Measurements from ENCODE around the gene TMPRSS13. TPM values are rescaled to one million over a fixed set of nuclear protein-coding genes. Genes with fewer than 3 reads are reported as not detected.

The TMPRSS13 gene
- total RNA-seq, 4 donors from 2014 or later, result 0.27 to 0.79 TPM; not detected in 2

DNA sequence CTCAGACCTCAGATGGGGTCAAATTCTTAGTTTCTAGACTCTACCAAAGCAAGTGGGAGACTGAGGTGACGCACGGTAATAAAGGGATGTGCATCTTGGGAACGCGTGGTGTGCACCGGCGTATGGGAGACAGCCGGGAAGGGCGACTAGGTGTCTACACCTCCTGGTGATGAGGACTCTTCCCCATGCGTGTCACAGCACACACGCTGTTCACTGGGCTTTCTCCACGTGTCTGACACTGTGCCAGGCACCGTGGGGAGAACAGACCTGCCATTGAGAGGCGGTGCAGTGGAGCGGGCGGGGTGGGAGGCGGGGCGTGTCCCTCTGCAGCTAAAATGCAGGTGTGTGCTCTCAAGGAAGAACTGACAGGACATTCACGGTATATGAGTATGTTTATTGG is 58.0 kb downstream of the TMPRSS13 start:
- peaks cover 26% of the 10 kb centered on the region for H3K27me3 ChIP-seq
- TF ChIP-seq POLR2AphosphoS5 (IDR thresholded peaks at IDR 0.05) (no peak), POLR2A (IDR thresholded peaks at IDR 0.05) (no peak)
- TF ChIP-seq, protein P1, sequence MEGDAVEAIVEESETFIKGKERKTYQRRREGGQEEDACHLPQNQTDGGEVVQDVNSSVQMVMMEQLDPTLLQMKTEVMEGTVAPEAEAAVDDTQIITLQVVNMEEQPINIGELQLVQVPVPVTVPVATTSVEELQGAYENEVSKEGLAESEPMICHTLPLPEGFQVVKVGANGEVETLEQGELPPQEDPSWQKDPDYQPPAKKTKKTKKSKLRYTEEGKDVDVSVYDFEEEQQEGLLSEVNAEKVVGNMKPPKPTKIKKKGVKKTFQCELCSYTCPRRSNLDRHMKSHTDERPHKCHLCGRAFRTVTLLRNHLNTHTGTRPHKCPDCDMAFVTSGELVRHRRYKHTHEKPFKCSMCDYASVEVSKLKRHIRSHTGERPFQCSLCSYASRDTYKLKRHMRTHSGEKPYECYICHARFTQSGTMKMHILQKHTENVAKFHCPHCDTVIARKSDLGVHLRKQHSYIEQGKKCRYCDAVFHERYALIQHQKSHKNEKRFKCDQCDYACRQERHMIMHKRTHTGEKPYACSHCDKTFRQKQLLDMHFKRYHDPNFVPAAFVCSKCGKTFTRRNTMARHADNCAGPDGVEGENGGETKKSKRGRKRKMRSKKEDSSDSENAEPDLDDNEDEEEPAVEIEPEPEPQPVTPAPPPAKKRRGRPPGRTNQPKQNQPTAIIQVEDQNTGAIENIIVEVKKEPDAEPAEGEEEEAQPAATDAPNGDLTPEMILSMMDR (IDR thresholded peaks at IDR 0.05), result no peak
- H3K4me3 ChIP-seq, result no peak overlapping the region
- DNase-seq, result no peak
- in situ Hi-C loops (cut with MboI; ENCODE audit: low pct_ligation_motif_present in 1 of 4, low pct_unique_long_range_greater_than_20kb in 1 of 4, low sequenced_read_pairs in 3 of 4), result no loop called here
- 60 to 69% methylated on average over 1 to 18 of the region's 18 CpGs for WGBS, 2 donors (ENCODE audit: low coverage in 1 of 2)
- H3K36me3 ChIP-seq, result no peaks in the 10 kb centered on the region
- peaks cover 7 to 55% (median 41%) of the 10 kb centered on the region in 4 donors for H3K4me1 ChIP-seq
- H3K9me3 ChIP-seq, result no peaks in the 10 kb centered on the region
- intact Hi-C loops (cut with DNase I; ENCODE audit: low total_unique reads), result no loop called here
- H3K27ac ChIP-seq, result peak overlapping the region in 2 of 4 donors; percentile 58 to 90

DNA sequence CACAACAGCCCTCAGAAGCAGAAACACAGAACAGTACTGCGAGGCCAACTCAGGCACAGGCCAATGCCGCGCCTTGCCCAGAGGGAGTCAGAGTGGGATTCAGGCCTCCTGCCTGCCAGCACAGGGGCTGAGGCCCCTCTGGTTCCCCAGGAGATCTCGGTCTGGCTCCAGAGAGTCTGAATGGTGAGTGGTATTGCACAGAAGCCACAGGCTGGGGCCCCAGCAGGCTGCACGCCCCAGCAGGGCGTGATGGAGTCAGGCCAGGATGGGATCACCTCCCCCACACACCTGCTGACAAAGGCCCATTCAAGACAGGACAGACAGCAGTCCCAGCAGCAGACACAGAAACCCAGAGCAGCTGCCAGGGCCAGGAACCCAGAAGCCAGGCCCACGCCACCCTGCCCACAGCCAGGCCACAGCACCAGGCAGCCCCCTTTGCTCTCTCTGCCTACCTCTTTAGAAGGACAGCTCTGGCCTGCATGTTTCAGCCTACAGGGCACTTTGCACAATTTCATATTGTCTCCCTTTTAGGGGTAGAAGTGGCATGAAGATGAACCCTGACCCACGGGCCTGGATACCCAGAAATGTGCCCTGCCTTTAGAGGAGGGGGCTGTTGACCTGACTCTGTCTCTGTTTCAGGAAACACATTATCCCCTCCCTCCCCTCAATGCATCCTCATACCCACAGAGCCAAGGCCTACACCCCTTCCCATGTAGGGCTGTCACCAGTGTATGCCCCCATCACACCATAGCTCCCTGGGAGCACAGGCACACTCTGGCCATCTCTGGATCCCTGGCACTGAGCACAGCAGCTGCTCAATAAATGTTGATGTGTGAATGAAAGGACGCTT is 58.9 kb downstream of the TMPRSS13 start:
- in situ Hi-C loops (cut with MboI; ENCODE audit: low pct_ligation_motif_present in 1 of 4, low pct_unique_long_range_greater_than_20kb in 1 of 4, low sequenced_read_pairs in 3 of 4), result no loop called here
- H3K9me3 ChIP-seq, result no peaks in the 10 kb centered on the region
- peaks cover 7 to 47% (median 37%) of the 10 kb centered on the region in 4 donors for H3K4me1 ChIP-seq
- TF ChIP-seq POLR2AphosphoS5 (IDR thresholded peaks at IDR 0.05) (no peak), EP300 (IDR thresholded peaks at IDR 0.05; ENCODE audit: low read depth) (no peak), POLR2A (IDR thresholded peaks at IDR 0.05) (no peak)
- TF ChIP-seq, protein P1 (IDR thresholded peaks at IDR 0.05), result no peak
- H3K27ac ChIP-seq, result peak overlapping the region; percentile 47 to 90 (median 62)
- intact Hi-C loops (cut with DNase I; ENCODE audit: low total_unique reads), result no loop called here
- no peak overlapping the region for H3K4me3 ChIP-seq
- no peaks in the 10 kb centered on the region for H3K36me3 ChIP-seq
- peaks cover 17% of the 10 kb centered on the region for H3K27me3 ChIP-seq
- 67 to 72% methylated on average over 1 to 9 of the region's 9 CpGs for WGBS, 2 donors (ENCODE audit: low coverage in 1 of 2)
- no peak for DNase-seq

DNA sequence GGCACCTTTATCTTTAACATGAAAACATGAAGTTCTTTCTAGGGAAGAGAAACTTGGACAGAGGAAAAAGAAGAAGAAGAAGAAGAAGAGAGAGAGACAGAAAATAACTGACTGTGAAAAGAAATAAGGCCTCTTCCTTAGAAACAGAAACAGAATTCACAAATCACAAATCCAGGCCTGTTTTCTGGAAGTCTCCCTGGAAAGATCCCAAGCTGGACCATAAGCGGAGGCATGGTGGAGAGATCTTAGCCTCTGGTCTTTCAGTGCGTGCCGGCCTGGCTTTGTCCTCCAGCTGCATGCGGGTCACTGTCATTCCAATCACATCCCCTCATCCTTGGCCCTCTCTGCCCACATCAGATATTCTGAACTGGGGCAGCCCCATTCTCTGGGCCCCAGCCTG is 59.6 kb downstream of the TMPRSS13 start:
- no peaks in the 10 kb centered on the region for H3K9me3 ChIP-seq
- no peak for DNase-seq
- no peaks in the 10 kb centered on the region for H3K36me3 ChIP-seq
- peak overlapping the region; percentile 47 to 90 (median 62) for H3K27ac ChIP-seq
- H3K4me3 ChIP-seq, result no peak overlapping the region
- intact Hi-C loops (cut with DNase I; ENCODE audit: low total_unique reads), result no loop called here
- 46% methylated on average over 4 of the region's 4 CpGs; no CpG with 5 or more reads in 1 of the 2 donors for WGBS, 2 donors (ENCODE audit: low coverage in 1 of 2)
- H3K4me1 ChIP-seq, result peaks cover 7 to 43% (median 33%) of the 10 kb centered on the region in 4 donors
- peaks cover 10% of the 10 kb centered on the region for H3K27me3 ChIP-seq
- in situ Hi-C loops (cut with MboI; ENCODE audit: low pct_ligation_motif_present in 1 of 4, low pct_unique_long_range_greater_than_20kb in 1 of 4, low sequenced_read_pairs in 3 of 4), result no loop called here
- TF ChIP-seq POLR2AphosphoS5 (IDR thresholded peaks at IDR 0.05) (no peak), POLR2A (IDR thresholded peaks at IDR 0.05) (no peak), EP300 (IDR thresholded peaks at IDR 0.05; ENCODE audit: low read depth) (no peak)
- TF ChIP-seq, protein P1 (IDR thresholded peaks at IDR 0.05), result no peak

DNA sequence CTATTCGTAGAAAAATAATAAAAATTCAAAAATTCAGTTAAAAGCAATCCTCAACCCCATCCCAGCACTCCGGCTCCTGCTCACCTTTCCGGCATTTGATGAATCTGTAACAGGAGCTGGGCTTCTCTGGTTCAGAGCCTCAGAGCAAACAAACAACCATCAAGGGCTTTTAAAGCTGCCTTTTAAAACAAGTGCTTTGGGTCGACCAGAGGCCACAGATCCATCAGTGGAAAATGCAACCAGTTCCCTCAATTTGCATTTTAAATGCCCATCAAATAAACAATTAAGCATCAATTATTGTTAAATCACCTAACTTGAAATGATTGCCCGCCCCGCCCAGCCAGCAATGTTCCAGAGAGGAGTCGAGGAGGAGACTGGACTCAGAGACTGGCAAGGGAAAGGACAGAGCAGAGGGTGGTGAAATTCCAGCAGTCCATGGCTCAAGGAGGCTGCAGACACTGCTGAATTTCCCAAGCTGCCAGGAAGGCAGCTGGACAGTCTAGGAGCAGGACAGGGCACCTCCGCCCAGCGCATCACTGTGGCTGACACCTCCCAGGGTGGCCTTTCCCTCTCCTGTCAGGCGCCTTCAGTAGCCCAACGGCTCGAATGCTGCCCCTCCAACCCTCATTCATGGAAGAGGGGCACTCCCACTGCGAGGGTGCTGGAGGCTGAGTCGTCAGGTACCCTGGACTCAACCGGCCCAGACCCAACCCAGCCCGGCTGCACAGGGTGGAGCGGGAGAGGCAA is 60.2 kb downstream of the TMPRSS13 start:
- Histone ChIP-seq H3K4me3 (no peak overlapping the region), H3K9me3 (no peaks in the 10 kb centered on the region), H3K4me1 (peaks cover 7 to 39% (median 31%) of the 10 kb centered on the region in 4 donors), H3K36me3 (no peaks in the 10 kb centered on the region), H3K27me3 (peaks cover 6% of the 10 kb centered on the region), H3K27ac (peak overlapping the region; percentile 47 to 90 (median 62))
- in situ Hi-C loops (cut with MboI; ENCODE audit: low pct_ligation_motif_present in 1 of 4, low pct_unique_long_range_greater_than_20kb in 1 of 4, low sequenced_read_pairs in 3 of 4) (no loop called here), intact Hi-C loops (cut with DNase I; ENCODE audit: low total_unique reads) (no loop called here)
- 81 to 85% methylated on average over 3 to 17 of the region's 17 CpGs for WGBS, 2 donors (ENCODE audit: low coverage in 1 of 2)
- no peak for TF ChIP-seq POLR2A (IDR thresholded peaks at IDR 0.05)
- TF ChIP-seq EP300 (IDR thresholded peaks at IDR 0.05; ENCODE audit: low read depth), result no peak
- TF ChIP-seq, protein P1 (IDR thresholded peaks at IDR 0.05), result no peak
- no peak for TF ChIP-seq POLR2AphosphoS5 (IDR thresholded peaks at IDR 0.05)
- DNase-seq, result no peak

Measured in transverse colon (tissue), 4 donors.